GM10248 (cell line): ENCODE results near the gene CSF2.

Experiments used
- CTCF ChIA-PET: fragments of 300-600 bp; sonication (Branson Sonifier 250); formaldehyde crosslinking; extraction: SDS; loops from one replicate; lab custom pipeline; 2021; ENCODE audit warnings: antibody characterized with exemption; lab: Yijun Ruan, JAX
- POLR2A ChIA-PET: fragments of 350-650 bp; sonication (Branson Sonifier 250); formaldehyde crosslinking; extraction: SDS; loops from one replicate; lab custom pipeline; 2020; ENCODE audit warnings: antibody characterized with exemption; lab: Yijun Ruan, JAX
- DNase-seq: peaks from one replicate; pipeline ENCODE4 v3.0.0; 2012; ENCODE audit errors: extremely low spot score
- CTCF ChIP-seq: IDR thresholded peaks from 2 replicates; pipeline ENCODE4 v1.5.1; 2012; ENCODE audit warnings: mild to moderate bottlenecking, low read depth; ENCODE audit errors: extremely low read depth, missing control alignments, control extremely low read depth

Gene CSF2

GRCh38 chr5:132073231-132074013 lies at the start of gene CSF2:
TSS of gene CSF2 (plus strand) at chr5:132073789. CDS start at chr5:132073824, 35 bp downstream.
- ChIA-PET CTCF (interaction anchor here (1.1 to 3.1 kb wide), 8 partner anchors 8 to 164 kb away, joined by 3 to 15 read pairs (median 8); no protein-coding TSS in a partner anchor), POLR2A (no interaction called here)
- no peak for DNase-seq
- TF ChIP-seq CTCF: no peak

GRCh38 chr5:132024117-132024435 lies 49.5 kb upstream of the CSF2 start:
- ChIA-PET CTCF (interaction anchor here (1.2 to 1.8 kb wide), 3 partner anchors 9 to 16 kb away, joined by 4 to 7 read pairs (median 4); no protein-coding TSS in a partner anchor), POLR2A (no interaction called here)
- TF ChIP-seq CTCF: no peak
- DNase-seq: no peak

- CTCF ChIA-PET: interaction anchor here (0.9 to 1.8 kb wide), 3 partner anchors 9 to 602 kb away, joined by 3 to 7 read pairs (median 4); no protein-coding TSS in a partner anchor
- POLR2A ChIA-PET: no interaction called here
- TF ChIP-seq CTCF: no peak
- DNase-seq: no peak
Measured at GRCh38 chr5:132024789-132025402, 48.7 kb upstream of the CSF2 start.

- POLR2A ChIA-PET: no interaction called here
- TF ChIP-seq CTCF: no peak
- no peak for DNase-seq
- CTCF ChIA-PET: interaction anchor here (0.9 to 1.8 kb wide), 2 partner anchors 10 to 603 kb away, joined by 3 to 7 read pairs; no protein-coding TSS in a partner anchor
Measured at GRCh38 chr5:132025403-132025971, 48.1 kb upstream of the CSF2 start.

- POLR2A ChIA-PET: no interaction called here
- no peak for DNase-seq
- CTCF ChIA-PET: interaction anchor here (1.9 to 3.4 kb wide), 2 partner anchors 19 to 36 kb away, joined by 5 to 10 read pairs; no protein-coding TSS in a partner anchor
- TF ChIP-seq CTCF: no peak
Measured at GRCh38 chr5:132026516-132027008, 47.0 kb upstream of the CSF2 start.

- no peak for DNase-seq
- TF ChIP-seq CTCF: no peak
- CTCF ChIA-PET: interaction anchor here (1.9 to 3.4 kb wide), 2 partner anchors 19 to 36 kb away, joined by 5 to 10 read pairs; no protein-coding TSS in a partner anchor
- POLR2A ChIA-PET: no interaction called here
Measured at GRCh38 chr5:132027027-132027426, 46.6 kb upstream of the CSF2 start.
